ENCODE data around the gene WWTR1.

WWTR1 gene

GRCh38 chr3:149566292-149566975 lies 91.4 kb downstream of the WWTR1 start:
- no peak for DNase-seq (ENCODE audit: low read depth)

GRCh38 chr3:149564079-149564478 lies 93.7 kb downstream of the WWTR1 start:
- no peak for DNase-seq (ENCODE audit: low read depth)

GRCh38 chr3:149563114-149563513 lies 94.7 kb downstream of the WWTR1 start:
- DNase-seq (ENCODE audit: low read depth), result no peak

DNA sequence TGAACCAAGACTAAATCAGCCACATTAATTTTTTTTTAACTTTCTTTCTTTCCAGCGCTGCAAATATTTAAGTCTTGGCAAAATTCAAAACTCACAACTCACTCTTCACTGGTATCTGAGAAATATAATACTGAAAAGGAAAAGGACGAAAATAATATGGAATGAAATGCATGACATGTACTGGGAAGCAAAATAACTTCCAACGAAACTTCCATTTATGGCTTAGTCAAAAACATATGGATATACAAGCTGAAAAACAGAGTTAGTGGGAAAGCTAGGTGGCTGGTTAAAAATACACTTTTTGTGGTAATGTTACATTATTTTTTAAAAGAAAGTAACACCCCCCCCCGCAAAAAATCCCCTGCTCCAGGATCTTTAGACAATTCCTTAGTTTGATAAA lies 97.2 kb downstream of the WWTR1 start:
- no peak for DNase-seq (ENCODE audit: low read depth)

DNA sequence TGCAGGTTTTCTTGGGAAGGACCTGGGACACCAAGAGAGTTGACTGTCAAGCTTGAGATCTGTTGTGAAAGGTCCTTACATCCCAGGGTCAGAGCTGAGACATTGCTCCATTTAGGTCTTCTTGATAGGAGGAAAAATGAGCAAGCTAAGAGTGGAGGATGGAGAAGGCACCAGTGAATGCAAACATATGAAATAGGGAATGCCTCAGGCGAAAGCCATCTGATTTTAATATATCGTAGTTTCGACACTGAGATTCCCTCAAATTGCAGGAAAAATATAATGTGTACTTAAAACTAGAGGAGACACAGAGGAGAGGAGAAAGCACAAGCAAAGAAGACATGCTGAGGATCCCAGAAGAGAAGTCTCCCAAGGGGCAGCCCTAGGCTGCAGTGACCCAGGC lies 97.8 kb downstream of the WWTR1 start:
- no peak for DNase-seq (ENCODE audit: low read depth)

GRCh38 chr3:149559525-149559924 lies 98.3 kb downstream of the WWTR1 start:
- DNase-seq (ENCODE audit: low read depth), result no peak

DNA sequence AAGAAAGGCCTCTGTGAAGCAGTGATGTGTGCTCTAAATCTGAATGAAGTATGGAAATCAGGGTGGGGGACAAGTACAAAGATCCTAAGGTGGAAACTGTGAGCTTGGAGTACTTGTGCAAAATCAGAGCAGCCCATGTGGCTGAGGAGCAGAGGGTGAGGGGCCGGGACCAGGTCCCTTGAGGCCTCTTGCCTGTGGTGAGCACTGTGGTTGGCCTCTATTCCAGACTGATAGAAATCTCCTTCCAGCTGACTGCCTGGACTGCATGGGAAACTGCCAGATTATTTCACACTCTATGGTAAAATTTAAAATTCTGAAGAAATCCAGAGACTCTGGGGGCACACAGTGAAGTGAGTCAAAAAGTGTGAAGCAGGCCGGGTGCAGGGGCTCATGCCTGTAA lies 101.9 kb downstream of the WWTR1 start:
- DNase-seq (ENCODE audit: low read depth), result no peak

- DNase-seq (ENCODE audit: low read depth), result no peak
Measured at GRCh38 chr3:149554826-149555225, 103.0 kb downstream of the WWTR1 start.

- no peak for DNase-seq (ENCODE audit: low read depth)
Measured at GRCh38 chr3:149553781-149554451, 103.9 kb downstream of the WWTR1 start.

DNA sequence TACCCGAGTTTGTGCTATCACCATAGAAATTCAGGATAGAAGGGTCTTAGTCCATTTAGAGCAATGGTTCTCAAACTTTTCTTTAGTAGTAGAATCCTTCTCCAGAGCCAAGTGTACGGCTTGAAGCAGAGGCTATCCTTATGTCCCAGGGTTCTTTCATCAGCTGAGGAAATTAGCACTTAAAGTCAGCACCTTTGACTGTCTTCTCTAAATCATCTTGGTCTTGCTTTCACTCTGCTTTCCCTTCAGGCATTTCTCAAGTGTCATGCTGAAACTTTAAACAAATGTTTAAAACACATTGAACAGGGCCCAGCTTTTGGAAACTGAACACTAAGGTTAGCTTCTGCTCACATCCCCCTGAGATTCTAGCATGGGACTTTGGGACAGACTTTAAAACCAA lies 105.1 kb downstream of the WWTR1 start:
- DNase-seq (ENCODE audit: low read depth), result no peak

DNA sequence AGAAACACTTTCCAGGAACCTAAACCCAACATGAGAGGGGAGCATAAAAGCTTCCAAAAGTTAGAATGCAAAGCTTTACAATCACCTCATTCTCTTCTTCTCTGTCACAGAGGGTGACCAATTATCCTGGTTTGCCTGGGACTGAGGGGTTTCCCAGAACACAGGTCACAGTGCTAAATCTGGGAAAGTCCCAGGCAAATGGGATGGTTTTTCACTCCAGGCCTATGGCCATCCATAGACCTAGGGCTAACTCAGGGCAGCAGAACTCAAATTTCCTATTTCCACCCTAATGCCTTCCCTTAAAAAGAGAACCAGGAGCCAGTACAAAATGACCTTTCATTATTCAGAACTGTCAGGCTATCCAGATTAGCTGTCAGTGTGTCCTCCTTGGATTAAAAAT lies 106.3 kb downstream of the WWTR1 start:
- DNase-seq (ENCODE audit: low read depth), result no peak

- DNase-seq (ENCODE audit: low read depth), result no peak
Measured at GRCh38 chr3:149548669-149549065, 109.2 kb downstream of the WWTR1 start.

- DNase-seq (ENCODE audit: low read depth), result no peak
Measured at GRCh38 chr3:149547954-149548668, 109.7 kb downstream of the WWTR1 start.

DNA sequence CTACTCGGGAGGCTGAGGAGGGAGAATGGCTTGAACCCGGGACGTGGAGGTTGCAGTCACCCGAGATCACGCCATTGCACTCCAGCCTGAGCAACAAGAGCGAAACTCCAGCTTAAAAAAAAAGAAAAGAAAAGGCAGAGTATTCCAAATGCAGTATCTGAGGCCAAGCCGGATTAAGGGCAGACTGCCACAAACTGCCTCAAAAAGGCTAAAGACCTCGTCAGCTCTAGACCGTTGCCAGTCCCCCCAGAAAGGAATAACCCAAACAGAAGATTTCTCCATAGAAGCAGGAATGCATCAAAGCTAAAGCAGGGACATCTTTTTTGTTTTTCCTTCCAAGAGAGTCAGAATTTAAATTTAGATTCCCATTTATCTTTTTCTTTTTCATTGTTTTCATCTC lies 110.4 kb downstream of the WWTR1 start:
- DNase-seq (ENCODE audit: low read depth), result no peak

GRCh38 chr3:149545049-149545448 lies 112.8 kb downstream of the WWTR1 start:
- DNase-seq (ENCODE audit: low read depth), result no peak

GRCh38 chr3:149542375-149543312 lies 115.2 kb downstream of the WWTR1 start:
- no peak for DNase-seq (ENCODE audit: low read depth)

GRCh38 chr3:149541091-149541491 lies 116.7 kb downstream of the WWTR1 start:
- no peak for DNase-seq (ENCODE audit: low read depth)

DNA sequence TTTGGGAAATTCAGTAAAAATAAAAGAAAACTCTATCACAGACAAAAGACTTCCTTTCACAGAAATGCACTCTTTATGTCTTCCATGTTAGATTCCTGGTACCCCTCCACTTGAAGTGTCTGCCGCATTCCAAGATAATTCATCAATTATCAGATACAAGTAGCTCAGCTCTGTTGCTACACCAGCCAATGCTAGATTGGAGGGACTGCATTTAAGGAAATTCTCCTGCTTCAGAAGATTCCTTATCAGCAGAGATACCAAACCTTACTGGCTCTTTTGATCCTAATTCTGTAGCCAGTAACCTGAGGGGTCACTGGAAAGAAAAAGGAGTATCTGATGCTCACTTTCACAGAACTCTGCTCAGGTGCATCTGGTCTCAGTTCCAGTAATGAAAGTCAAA lies 119.5 kb downstream of the WWTR1 start:
- DNase-seq (ENCODE audit: low read depth), result no peak

- DNase-seq (ENCODE audit: low read depth), result no peak
Measured at GRCh38 chr3:149536429-149536828, 121.4 kb downstream of the WWTR1 start.

- DNase-seq (ENCODE audit: low read depth), result no peak
Measured at GRCh38 chr3:149535333-149535685, 122.5 kb downstream of the WWTR1 start.

- no peak for DNase-seq (ENCODE audit: low read depth)
Measured at GRCh38 chr3:149534671-149535332, 123.0 kb downstream of the WWTR1 start.

GRCh38 chr3:149534082-149534481 lies 123.7 kb downstream of the WWTR1 start:
- DNase-seq (ENCODE audit: low read depth), result no peak
